Purkinje cell (primary cell): ENCODE measurements around the gene SEC24A. TPM values are rescaled to one million over a fixed set of nuclear protein-coding genes. Genes with fewer than 3 reads are reported as not detected.

ENCODE experiments used
- polyA plus RNA-seq: library from polyadenylated mRNA; unstranded; fragments of >200 nt; fragmentation: Nextera tagmentation; gene quantifications from 2 replicates; pipeline ENCODE4 v1.2.1, GENCODE V29; 2014

SEC24A gene
- 5.3 and 6.6 TPM in 2 replicates for polyA plus RNA-seq

DNA sequence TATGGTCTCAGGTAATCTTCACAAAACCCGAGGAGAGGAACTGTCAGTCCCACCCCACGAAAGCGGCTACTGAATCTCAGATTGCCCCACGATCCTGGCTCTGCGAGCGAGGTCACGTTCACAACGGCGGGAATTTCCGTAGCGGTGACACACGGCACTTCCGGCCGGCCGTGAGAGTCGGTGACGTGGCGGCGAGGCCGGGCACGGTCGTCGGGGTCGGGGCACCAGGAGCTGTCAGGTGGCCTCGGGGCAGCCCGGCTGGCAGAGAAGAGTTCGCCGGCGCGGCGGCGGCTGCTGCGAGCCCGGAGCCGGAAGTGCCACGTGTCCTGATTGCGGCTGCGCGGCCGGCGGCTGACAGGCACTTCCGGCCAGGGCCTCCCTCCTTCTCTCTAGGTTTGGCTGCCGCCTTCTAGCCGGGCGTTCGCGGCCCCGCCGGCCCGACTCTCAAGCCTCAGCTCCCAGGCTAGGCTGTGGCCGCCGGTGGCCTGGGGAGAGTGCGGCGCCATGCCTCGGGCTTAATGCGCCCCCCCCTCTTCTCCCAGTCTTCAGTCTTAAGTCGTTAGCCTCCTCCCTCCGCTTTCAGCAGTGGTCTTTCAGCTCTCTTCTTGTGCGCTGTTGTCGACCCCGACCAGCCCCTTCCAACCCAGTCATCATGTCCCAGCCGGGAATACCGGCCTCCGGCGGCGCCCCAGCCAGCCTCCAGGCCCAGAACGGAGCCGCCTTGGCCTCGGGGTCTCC is at the start of gene SEC24A:
TSS of gene SEC24A (plus strand) at position 361 of the 738 bp plus-strand sequence. CDS start at position 653, 292 bp downstream.

DNA sequence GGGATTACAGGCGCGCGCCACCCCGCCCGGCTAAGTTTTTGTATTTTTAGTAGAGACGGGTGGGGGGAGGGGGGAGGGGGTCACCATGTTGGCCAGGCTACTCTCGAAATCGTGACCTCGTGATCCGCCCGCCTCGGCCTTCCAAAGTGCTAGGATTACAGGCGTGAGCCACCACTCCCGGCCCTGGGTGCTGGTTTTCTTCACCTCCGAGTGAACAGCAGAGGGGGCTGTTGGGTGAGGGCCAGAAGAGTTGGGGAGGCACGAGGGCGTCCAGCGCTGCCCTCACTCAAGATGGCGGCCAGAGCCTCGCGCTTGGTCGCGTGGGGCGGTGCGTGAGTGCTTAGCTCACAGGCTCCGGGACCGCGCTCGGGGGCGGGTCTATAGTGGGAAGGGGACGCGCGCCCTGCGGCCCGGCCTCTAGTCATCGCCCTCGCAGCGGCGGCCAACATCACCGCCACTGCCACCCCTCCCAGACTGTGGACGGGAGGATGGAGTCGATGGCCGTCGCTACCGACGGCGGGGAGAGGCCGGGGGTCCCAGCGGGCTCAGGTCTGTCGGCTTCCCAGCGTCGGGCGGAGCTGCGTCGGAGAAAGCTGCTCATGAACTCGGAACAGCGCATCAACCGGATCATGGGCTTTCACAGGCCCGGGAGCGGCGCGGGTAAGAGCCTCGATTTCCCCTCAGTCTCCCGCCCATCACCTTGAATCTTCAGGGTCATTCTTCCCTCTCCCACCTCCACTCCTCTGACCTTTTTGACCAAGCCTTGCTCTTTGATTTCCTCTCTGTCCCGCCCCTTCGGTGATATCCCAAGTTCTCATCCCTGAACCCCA is 89.8 kb downstream of the SEC24A start, which contains the start of gene CAMLG:
TSS of gene CAMLG (plus strand) at position 416 of the 830 bp plus-strand sequence. CDS start at position 489, 73 bp downstream.

DNA sequence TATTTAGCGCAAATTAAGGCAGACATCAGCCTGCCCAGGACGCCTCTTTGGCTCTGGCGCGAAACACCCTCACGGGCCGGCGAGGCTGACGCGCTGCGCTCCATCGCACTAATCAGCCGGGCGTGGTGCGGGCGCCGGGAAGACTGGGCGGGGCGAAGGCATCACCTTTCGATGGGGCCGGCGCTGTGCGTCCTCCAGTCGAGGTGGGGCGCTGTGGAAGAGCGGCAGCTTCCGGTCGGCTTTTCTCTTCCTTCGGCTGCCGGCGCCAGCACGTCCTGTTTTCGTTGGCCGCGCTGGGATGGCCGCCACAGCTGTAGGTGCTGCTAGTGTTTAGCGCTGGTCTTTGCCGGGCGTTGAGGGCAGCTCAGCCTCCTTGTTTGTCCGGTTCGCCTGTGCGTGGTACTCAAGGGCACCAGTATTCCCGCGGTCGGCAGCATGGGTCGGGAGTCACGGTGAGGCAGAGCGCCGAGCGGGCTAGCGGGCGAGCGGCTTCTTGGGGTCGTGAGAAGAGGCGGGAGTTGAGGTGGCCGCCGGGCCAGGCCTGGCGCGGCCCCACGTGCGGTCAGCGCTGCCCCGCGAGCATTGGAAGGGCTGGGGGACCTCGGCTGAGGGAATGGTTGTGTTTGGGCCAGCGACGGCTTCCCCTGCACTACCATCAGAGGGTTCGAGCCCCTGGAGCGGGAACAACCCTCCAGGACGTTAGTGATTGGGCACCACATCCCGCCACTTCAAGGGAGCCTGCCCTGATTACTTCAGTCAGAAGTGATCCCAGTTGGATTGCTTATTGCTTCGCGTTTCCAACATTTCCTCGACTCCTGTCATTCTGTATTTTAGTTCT is 110.1 kb downstream of the SEC24A start, which contains the start of gene DDX46:
TSS of gene DDX46 (plus strand) at position 276 of the 838 bp plus-strand sequence. CDS start at position 436, 160 bp downstream.

Other genes with a start within 250 kb of the SEC24A start
- 17.1 and 28.7 TPM in 2 replicates for gene CDKN2AIPNL, start 236.9 kb upstream of the SEC24A start, polyA plus RNA-seq
- 1.0 and 2.7 TPM in 2 replicates for gene JADE2, start 123.1 kb upstream of the SEC24A start, polyA plus RNA-seq
- 148 and 177 TPM in 2 replicates for gene SAR1B, start 16.0 kb upstream of the SEC24A start, polyA plus RNA-seq
- 122 and 148 TPM in 2 replicates for gene CAMLG, start 89.8 kb downstream of the SEC24A start, polyA plus RNA-seq
- gene DDX46, start 110.0 kb downstream of the SEC24A start, polyA plus RNA-seq = 33.1 and 35.5 TPM in 2 replicates
- gene C5orf24, start 197.2 kb downstream of the SEC24A start, polyA plus RNA-seq = 35.8 and 38.5 TPM in 2 replicates
- 93.7 and 99.4 TPM in 2 replicates for gene TXNDC15, start 225.6 kb downstream of the SEC24A start, polyA plus RNA-seq